SKM-1 treated with dmso at 0.1 percent for 144 hours (cell line): ENCODE measurements around the gene STK10.

Source experiments
- DNase-seq: peaks from one replicate; lab custom pipeline; 2025; ENCODE audit not compliant: unreplicated experiment; lab: John Stamatoyannopoulos, UW

Gene STK10

DNA sequence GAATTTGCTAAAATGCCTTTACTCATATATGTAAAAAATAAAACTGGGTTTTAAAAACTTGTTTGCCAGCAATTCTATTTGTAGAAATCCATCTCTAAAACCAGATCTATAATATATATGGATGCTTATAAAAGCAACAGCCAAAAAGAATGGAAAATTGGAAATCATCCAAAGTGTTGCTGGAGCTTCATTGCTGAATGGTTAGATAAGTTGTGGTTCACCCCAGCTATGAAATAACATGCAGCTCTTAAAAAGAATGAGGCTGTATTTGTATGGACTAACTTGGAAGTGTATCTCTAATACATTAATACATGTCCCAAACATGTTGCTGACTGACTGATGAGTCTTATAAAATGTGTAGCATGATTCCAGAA, 76.2 kb downstream of the STK10 start:
- no peak for DNase-seq

- peak; percentile 95 for DNase-seq
Observed at GRCh38 chr5:172110921-172111851, 76.8 kb downstream of the STK10 start.

DNA sequence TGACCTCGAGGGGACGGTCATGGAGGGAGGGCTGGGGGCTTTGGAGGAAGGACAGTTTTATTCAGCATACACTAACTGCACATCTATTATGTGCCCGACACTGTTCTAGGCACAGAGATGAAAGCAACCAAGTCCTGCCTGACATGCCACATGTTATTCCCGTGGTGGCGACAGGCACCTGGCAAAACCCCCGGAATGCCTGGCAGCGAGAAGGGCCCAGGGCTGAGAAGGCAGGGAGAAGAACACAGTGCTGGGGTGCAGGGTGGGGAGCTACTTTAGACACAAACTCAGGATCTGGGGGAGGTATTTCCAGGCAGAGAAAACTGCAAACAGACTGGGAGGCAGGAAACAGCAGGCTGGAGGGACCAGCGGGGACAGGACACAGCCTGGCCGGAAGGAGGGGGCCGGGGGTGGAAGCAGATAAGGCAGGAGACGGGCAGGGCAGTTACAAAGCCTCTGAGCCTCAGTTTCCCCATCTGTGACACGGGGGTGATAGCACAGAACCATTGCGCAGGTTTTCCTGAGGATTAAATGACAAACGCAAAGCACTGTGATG, 77.7 kb downstream of the STK10 start:
- DNase-seq: no peak

DNA sequence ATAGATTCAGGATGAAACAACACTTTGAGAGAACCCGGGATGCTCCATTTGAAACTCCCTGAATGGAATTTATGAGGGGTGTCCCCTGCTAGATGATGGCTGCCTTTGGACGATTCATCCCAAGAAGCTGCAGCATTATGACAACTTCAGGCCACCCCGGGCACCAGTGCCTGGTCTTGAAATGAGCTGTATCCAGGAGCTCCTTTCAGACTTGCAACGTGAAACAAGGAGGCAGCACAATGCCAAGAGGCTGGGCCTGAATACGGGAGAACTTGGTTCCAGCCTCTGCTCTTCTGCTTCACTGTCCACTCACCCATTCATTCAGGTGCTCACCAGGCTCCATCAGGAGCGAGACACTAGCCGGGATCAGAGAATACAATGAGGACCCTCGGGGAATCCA, 78.3 kb downstream of the STK10 start:
- no peak for DNase-seq

DNA sequence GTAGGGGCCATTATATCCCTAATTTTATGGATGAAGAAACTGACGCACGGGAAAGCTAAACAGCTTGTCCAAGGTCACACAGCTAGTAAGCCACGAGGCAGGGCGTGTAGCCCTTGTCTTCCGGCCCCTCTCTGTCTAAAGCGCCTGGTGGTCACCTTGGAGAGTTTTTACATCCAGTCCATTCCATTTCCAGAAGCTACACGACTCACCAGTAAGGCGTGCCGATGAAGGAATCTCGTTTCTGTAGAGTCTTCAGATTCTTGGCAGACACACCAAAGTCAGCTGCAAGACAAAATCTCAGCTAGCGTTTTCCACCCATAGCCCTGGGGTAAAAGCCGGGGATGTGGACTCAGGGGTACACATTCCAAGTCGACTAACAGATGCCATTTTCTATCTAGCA, 80.5 kb downstream of the STK10 start:
- DNase-seq: no peak

GRCh38 chr5:172106511-172107356, 81.3 kb downstream of the STK10 start:
- DNase-seq: no peak

DNA sequence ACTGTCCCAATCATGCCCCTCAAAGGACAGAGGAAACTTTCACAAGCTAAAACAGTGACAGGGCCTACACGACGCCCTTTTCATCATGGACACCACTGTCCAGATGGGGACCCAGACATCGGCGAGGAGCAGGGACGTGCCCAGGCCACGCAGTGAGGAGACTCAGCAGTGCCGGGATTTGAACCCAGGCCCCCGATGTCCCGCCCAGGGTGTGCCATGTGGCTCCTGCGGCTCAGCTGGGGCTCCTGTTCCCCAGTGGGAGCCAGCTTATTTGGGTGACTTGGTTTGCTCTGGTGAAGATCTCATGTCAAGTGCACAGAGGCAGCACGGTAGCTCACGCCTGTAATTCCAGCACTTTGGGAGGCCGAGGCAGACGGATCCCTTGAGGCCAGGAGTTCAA, 82.2 kb downstream of the STK10 start:
- DNase-seq: no peak

- DNase-seq: no peak
Observed at GRCh38 chr5:172104801-172105701, 83.0 kb downstream of the STK10 start.

DNA sequence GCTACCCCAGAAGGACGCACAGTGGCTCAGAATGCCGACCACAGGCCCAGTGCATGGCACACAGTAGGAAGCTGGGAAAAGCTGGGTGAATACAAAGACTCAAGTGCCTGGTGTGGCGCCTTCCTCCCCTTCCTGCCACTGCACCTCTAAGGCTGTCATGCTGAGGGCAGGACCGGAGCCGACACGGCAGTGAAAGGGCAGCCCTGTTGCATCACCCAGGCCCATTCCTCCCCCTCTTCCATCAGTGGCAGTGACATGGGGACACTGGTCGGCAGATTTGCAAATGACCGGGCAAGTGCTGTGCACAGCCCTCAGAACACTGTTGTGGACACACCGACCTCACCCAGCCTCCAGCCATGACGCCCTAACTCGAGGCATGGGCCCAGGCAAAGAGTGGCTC, 84.0 kb downstream of the STK10 start:
- no peak for DNase-seq

DNA sequence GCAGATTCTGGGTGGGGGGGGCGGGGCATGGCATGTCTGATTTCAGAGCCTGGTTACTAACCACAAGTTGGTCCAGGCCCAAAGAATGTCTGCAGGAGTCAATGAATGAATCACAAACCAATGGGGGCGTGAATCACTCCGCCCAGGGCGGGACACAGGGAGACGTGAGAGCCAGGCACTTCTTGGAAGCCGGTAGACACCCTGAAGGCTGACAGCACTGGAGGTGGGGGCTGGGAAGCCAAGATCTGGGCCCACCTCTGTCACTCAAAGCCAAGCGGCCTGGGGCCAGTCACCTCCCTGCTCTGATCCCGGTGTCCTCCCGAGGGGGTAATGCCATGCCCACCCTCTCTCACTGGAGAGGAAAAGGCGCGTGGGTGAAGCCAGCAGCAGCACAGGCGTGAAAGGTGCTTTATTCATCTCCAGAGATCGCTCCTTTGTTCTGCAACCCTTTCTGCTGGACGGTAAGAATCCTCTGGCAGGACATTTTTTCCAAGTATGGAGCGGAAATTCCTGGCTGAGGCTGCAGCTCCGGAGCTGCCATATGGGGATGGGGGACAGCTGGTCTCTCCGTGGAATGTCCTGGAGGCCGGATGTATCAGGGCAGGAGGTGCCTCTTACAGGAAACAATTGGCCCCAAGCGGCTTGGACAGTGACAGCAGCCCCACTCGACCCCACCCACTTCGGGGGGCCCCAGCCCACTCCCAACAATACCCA, 85.0 kb downstream of the STK10 start:
- DNase-seq: no peak

DNA sequence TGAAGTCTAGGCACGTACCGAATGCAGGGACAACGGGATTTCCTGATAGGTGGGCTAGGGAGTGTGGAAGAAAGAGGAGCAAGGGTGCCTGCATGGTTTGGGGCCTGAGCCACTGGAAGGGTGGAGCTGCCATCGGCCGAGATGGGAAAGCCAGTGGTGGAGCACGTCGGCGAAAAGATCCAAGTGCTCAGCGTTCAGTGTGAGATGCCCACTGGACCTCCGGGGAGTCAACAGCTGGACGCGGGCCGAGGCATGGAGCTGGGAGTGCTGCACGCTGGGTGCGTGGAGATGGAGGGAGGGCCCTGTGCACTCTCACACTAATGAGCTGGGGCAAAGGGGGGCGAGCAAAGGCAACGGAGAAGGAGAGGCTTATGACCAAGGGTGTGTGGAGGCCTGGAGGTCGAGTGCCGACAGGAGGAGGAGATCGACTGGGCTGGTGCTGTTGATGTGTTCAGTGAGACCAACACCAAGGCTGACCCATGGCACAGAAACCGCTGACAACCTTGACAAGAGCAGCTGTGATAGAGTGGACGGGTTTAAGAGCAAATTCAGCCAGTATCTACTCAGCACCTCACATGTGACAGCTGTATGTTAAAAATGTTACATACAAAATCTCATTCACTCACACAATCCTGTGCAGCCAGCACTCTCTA, 85.7 kb downstream of the STK10 start:
- DNase-seq: no peak

GRCh38 chr5:172101547-172102217, 86.3 kb downstream of the STK10 start:
- no peak for DNase-seq

DNA sequence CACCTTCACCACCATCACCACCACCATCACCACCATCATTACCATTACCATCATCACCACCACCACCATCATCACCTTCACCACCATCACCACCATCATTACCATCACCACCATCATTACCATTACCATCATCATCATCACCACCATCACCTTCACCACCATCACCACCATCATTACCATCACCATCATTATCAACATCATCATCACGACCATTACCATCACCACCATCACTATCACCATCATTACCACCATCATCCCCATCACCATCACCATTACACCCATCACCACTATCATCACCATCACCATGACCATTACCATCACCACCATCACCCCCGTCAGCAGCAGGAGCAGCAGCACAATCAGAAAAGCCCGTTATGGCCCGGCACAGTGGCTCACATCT, 89.1 kb downstream of the STK10 start:
- DNase-seq: no peak

DNA sequence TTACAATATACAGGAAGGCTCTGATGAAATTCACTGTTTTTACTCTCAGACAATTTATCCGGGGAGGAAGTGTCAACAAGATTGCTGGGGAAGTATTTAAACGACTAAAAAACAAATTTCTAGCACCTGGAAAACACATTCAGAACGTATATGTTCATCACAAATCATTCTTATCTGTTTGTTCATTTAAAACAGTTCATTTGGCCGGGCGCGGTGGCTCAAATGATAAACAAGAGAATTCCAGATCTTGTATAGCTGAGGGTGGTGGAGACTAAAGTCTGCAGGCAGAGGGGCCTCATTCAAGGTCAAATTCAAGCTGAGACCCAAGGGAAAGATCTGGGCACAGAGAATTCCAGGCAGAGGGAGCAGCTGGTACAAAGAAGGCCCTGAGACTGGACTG, 90.0 kb downstream of the STK10 start:
- DNase-seq: no peak

DNA sequence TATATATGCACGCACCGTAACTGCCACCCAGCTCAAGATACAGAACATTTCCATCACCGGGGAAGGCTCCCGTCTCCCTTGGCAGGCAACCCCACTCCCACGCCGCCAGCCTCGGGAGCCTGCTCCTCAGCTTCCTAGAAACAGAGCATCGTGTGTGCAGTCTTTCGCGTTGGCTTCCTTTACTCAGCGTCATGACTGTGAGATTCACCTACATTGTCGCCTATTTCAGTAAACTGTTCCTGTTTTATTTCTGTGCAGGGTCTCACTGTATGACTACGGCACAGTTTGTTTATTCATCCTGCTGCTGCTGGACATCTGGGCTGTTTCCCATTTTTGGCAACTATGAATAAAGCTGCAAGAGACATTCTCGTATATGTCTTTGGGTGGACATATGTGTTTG, 90.7 kb downstream of the STK10 start:
- no peak for DNase-seq

DNA sequence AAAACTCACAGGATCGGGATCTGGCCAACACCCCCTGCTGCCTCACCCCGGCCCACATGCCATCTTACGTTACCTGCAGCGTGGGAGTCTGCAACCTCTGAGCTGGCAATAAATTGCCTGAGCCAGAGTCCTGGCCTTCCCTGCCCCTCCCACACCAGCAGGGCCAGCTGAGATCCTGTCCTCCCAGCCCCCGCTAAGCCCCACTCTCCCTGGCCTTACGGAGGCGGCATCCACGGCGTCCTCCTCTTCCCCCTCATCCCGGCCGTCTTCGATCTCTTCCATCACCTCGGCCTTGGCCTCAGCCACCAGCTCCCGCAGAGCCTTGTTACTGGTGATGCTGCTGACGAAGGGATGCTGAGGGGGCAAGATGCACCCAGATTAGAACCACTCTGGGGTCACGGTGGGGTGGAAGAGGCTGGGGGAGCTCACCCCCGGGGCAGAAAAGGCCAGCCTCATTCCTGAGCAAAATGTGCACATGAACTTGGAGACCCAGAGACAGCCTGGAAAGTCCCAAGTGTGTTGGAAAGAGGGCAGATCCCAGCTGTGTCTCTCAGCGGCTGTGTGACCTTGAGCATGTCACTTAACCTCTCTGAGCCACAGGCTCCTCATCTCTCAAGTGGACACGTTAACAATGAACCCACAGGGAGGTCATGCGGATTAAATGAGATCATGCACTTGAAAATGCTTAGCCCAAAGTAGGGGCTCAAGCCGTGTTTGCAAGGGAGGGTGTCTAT, 91.7 kb downstream of the STK10 start:
- DNase-seq: no peak

DNA sequence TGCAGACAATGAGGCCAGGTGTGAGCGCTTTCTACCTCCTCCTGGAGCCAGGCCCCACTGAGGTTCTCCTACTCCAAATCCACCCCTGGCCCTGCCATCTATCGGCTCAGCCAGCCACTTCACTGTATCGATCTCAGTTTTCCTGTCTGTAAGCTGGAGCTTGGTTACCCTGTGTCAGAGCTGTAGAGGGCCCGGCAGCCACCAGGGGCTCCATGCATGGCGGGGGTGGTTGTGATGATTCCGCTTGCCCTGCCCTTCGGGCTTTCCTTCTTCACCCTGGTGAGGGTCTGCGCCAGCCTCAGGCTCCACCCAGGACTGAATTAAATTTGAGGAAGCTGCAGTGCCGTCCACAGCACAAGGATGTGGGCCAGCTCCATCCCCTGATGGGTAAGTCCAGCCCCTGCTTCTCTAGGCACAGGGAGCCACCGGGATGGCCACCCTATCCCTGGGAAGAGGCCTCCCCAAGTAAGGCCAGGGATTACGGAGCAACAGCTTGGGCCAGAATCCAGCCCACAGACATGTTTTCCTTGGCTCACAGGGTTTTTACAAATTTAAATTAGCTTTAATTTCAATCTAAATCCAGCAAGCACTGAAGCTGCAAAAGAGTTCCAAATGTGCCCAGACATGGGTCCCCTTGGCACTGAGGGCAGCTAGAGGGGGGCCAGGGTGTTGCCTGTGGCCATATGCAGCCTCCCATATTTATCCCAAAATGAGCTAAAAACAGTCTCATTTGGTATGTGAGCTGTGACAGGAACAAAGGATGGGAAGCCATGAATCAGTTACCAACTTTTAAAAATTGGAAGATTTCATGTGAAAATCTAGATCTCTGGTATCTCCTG, 92.4 kb downstream of the STK10 start:
- DNase-seq: no peak

GRCh38 chr5:172093965-172094364, 94.1 kb downstream of the STK10 start:
- DNase-seq: no peak
